ENCODE measurements around the gene CKAP2L. TPM values are rescaled to one million over a fixed set of nuclear protein-coding genes. Genes with fewer than 3 reads are reported as not detected.

The CKAP2L gene, protein sequence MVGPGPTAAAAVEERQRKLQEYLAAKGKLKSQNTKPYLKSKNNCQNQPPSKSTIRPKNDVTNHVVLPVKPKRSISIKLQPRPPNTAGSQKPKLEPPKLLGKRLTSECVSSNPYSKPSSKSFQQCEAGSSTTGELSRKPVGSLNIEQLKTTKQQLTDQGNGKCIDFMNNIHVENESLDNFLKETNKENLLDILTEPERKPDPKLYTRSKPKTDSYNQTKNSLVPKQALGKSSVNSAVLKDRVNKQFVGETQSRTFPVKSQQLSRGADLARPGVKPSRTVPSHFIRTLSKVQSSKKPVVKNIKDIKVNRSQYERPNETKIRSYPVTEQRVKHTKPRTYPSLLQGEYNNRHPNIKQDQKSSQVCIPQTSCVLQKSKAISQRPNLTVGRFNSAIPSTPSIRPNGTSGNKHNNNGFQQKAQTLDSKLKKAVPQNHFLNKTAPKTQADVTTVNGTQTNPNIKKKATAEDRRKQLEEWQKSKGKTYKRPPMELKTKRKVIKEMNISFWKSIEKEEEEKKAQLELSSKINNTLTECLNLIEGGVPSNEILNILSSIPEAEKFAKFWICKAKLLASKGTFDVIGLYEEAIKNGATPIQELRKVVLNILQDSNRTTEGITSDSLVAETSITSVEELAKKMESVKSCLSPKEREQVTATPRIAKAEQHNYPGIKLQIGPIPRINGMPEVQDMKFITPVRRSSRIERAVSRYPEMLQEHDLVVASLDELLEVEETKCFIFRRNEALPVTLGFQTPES
- total RNA-seq: under 1 TPM; 0.24 to 0.65 TPM
- long read RNA-seq, donor 1: 0 reads
- long read RNA-seq, donor 2: 0 reads

DNA sequence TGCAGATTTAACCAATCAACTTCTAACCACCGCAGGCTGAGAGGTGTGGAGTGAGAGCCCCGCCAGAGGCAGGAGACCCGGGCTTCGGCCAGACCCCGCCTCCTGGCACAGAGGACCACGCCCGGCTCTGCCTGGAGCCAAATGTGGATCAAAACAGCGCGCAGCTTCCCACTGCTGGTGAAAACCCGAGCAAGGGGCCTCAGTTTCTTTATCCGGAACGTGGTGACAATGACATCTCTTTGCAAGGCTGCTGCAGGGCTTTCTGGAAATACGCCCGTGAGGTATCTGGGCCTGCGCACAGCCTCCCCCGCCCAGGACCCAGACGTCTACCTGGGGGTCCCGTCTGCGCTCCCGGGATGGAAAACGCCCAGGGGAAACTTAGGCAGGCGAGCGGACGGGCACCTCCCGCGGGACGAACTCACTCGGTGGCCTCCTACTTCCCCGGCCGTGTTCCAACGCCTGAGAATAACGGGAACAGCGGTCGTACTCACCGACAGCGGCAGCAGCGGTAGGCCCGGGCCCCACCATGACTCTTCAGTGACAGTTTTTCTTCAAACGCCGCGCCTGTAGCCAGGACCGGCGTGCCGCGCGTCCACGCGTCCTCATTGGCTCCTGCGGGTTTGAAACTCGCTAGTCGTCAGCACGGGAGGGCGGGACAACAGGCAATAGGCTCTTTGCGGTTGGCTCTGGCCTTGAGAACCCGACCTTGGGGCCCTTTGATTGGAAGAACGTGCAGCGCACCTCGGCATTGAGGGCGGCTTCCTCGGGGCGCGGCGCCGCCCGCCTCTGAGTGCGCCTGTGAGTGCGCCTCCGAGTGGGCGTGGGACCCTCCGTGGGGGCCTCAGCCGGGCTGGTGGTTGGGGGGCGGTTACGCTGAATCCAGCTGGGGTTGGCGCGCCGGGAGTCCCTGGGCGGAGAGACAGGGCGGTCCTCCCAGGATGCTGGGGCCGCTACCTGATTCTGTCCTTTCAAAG is at the start of gene CKAP2L:
TSS of gene CKAP2L (minus strand) at position 539 of the 974 bp plus-strand sequence. CDS start at position 528, 11 bp downstream.
- peak; percentile 98 for DNase-seq (ENCODE audit: low spot score)
- intact Hi-C loops (cut with DNase I): no loop called here

DNA sequence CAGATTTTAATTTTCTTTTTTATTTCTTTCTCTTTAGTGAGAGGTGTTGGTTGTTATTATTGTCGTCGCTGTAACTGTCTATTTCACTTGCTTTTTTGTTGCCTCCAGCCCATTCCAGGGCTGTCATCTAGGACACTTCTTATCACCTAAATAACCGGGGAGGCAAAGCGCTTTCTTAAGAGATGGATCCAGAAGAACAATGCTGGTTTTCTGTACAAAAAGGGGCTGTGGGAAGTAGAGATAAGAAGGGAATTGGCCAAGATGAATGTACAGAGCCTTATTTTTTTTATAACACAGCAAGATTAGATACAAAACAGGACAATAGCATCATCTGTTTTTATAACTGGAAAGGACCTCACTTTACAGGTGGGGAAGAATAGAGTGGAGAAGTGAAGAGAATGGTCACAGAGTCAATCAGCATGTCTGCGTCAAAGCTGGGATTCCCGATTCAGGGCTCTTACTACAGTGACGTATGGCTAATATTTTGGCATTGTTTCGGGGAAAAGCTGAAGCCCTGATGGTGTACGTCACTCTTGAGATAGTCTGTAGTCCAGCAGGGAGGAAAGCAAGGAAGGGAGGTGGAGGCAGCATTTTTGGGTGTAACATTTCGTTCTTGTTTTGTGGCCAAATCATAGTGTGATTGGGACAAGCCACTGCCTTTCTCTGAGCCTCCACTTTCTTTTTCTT is 49.0 kb upstream of the CKAP2L start:
- intact Hi-C loops (cut with DNase I): no loop called here
- DNase-seq (ENCODE audit: low spot score): no peak

DNA sequence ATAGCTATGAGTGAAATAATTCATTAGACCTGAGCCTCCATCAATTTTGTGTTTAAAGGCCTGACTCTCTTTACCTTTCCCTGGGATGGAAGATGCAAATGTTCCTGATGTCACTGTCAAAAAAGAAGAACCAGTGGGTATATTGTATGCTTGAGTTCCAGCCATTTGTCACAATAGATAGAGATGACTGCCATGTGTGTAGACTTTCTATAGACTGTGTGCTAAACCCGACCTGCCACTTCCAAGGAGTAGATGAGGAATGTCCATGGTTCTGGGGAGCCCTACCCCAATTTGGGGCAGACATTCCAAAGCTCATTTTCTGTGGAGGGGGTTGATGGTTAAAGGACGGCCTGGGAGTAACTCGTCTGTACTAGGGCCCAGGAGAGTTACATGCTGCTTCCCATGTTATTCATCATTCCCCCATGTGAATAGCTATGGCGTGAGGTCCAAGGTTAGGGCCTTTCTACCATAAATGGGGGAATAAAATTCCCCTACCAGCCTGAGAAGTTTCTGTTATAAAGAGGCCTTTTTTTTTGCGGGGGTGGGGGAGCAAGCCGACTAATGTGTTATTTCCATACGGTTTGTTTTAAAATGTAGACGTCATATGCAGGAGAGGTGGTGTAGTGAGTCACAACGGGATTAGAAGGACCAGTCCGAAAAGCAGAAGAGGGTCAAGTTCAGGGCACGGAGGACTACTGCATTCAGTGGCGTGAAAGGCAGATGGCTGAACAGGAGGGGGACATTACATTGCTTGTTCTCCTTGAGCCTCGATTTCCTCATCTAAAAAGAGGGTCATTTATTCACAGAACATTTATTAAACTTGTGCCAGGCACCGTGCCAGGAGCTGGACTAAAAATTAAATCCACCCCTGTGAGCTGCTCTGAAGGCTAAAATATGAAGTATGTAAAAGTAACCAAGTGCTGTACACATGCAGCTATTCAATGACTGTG is 48.2 kb upstream of the CKAP2L start:
- intact Hi-C loops (cut with DNase I): no loop called here
- no peak for DNase-seq (ENCODE audit: low spot score)

DNA sequence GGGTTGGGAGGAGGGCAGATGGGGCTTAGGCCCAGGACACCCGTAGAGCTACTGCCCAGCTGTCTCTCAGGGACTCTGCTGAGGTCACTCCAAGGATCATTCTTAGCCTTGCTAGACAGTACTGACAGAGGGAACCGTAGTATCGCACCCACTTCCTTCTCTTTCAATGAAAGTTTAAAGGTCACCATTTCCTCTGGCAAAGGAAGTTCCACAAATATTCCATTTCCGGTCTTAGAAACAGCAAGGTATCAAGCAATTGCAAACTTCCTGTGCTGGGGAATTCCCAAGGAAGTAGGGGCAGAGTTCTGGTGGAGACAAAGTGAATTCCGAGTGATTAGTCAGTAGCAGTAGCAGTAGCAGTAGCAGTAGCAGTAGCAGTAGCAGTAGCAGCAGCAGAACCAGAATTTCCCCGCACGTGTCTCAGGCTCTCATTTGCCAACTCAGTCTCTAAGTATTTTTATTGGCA is 47.5 kb upstream of the CKAP2L start:
- intact Hi-C loops (cut with DNase I): no loop called here
- DNase-seq (ENCODE audit: low spot score): no peak

DNA sequence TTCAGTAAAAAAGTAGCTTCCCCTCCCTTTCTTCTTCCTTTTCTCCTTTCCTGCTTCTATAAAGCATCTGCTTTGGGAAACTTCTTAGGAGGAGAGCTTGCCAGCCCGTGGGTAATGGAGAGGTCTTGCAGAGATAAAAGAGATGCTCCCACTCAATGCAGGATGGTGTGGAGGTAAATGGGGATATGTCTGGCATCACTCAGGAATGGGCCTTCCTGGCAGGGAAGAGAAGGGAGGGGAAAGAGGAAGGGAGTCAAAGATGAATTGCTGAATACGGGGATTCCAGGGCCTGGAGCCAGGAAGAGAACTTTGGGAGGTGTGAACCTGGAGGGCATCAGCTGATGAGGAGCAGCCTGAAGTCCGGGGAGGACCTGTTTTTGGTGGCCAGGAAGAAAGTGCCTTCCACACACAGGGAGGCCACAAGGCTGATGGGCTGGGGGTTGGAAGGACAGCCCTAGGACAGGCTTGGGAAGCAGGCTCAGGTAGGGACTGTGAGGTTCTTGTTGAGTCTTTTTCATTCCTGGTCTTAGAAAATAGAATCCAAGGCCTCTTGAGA is 46.9 kb upstream of the CKAP2L start:
- intact Hi-C loops (cut with DNase I): no loop called here
- no peak for DNase-seq (ENCODE audit: low spot score)

DNA sequence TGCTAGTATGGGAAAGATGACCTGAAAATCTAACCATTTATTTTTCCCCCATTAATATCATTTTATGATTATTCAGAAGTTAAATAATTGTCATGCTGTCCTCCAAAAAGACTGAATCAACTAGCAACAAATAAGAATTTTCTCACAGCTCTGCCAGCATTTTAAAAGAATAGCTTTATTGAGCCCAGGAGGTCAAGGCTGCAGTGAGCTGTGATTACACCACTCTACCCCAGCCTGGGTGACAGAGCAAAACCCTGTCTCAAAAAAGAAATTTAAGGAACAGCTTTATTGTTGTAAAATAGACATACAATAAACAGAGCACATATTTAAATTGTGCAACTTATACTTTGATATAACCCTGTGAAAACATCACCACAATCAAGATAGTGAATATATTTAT is 44.7 kb upstream of the CKAP2L start:
- no peak for DNase-seq (ENCODE audit: low spot score)
- intact Hi-C loops (cut with DNase I): no loop called here

DNA sequence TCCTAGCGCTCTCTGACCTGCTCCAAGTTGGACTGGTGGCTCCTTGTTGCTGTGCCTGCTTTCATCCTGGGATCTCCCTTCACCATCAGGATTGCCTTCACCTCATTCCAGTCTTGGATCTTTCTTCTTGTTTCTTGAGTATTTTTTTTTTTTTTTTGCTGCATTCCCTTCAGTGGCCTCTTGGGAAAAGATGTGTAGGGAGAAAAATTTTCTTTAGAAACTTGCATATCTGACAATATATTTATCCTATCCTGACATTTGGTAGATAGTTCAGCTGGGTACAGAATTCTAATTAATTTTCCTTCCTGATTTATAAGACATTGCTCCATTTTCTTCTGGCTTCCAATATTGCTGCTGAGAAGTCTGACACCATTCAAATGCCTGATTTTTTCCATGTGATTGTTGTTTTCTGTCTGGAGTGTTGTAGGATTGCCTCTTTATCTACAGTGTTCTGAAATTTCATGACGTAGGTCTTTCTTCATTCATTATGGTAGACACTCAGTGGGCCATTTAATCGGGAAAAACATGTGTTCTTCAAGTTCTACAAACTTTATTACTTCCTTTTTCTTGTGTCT is 42.9 kb upstream of the CKAP2L start:
- intact Hi-C loops (cut with DNase I): no loop called here
- DNase-seq (ENCODE audit: low spot score): no peak

DNA sequence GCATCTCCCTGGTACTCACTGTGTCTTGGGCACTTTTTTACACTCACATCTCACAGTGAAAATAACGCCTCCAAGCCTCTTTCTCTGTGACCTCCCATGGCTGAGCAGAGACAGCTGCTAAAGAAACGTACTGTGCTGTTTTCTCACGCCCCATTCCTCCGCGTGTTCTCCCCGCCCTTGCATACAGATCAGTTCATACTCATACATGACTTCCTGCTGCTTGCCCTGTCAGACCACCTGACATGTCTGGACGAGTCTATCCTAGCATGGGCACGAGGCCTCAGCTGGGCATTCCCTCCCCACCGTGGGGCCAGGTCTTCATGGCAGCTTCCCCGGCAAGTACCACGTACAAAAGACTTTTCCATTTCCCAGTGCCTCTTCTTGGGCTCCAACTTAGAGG is 41.1 kb upstream of the CKAP2L start:
- no peak for DNase-seq (ENCODE audit: low spot score)
- intact Hi-C loops (cut with DNase I): no loop called here

DNA sequence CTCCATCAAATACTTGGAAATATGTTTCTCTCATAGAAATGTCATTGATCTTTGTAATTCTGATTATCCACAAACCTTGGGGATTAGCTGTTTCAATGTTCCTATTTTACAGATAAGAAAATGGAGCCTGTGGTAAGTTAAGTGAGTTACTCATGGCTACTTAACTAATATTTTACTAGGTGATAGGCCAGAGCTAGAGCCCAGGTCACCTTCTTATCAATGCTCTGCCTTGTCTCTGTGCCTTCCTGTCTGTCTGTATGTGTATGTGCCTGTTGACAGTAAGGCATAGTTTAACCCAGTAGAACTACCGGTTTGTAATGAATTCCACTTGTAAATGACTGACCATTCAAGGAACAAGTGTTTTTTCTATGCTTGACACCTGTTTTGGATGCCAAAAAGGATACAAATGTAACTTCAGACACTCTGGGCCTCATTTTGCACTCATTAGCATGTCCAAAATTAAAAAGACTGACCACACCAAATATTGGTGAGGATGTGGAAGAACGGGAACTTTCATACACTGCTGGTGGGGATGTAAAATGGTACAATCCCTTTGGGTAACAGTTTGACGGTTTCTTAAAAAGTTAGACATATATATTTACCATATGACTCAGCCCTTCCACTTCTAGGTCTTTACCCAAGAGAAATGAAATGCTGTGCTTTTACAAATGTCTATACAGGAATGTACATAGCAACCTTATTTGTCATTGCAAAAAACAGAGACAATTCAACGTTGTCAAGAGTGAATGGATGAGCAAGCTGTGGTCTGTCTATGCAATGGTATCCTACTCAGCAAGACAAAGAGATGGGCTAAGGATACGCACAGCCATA is 39.5 kb upstream of the CKAP2L start:
- no peak for DNase-seq (ENCODE audit: low spot score)
- intact Hi-C loops (cut with DNase I): no loop called here

DNA sequence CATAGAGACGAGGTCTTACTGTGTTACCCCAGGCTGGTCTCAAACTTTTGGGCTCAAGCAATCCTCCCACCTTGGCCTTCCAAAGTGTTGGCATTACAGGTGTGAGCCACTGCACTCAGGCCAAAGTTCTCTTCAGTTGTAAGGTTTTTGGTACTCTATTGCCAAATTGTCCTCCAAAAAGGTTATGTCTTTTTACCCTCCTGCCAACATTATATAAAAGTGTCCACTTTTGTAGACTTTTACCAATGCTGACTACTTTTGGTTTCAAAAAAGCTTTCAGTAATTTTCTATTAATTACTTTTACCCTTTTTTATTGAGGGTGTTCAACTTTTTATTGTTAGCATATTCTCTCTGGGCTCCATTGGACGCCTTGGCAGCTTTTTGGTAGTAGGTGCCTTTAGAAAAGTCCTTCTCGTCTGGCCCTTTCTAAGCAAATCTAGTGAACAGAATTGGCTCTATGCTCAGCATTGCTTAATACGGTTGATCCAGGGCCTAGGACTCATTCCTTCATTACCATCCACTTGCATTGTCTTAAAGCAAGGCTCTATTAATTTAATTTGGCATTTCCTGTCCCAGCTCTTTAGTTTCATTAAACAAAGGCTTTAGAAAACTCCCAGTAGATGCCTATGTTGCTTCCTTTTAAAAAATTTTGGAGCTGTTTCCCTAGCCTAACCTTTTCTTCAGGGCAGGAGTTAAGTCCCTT is 36.6 kb upstream of the CKAP2L start:
- intact Hi-C loops (cut with DNase I): no loop called here
- DNase-seq (ENCODE audit: low spot score): no peak

DNA sequence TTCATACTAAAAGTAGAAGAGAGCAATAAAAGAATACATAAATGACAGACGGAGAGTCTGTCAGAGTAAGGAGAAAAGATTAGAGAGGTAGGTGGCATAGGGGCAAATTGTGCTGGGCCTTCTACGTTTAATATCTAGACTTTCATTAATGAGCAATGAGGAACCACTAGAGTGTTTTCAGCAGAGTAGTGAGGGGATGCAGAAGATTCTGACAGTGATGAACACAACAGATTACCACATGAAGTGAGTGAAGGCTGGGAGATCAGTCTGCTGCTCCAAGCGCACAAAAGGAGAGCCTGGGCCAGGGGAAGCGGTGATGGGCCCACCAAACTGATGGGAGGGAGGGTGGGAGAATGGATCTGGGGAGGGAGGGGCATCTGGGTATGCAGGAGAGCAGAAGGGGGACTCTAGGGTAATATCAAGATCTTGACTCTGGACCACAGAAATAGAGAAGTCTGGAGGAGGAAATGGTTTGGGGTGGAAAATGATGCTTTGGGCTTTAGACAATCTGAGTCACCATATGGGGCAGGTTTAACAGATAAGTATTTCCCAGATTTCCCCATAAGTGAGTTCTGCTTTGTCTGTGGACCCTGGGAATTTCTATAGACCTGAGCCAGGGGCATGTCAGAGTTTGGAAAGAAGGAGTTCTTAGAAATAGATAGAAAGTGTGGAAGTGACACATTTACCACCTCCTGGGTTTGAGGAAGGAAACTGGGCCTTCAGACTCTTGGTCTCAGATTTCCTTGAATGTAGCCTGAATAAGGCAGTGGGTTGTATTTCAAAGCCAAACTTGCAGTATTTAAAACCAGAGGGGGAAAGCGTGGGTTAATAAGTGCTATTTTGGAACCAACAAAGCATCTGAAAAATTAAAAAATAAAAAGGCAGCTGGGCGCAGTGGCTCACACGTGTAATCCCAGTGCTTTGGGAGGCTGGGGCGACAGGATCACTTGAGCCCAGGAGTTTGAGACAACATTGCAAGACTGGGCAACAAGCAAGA is 34.9 kb upstream of the CKAP2L start:
- intact Hi-C loops (cut with DNase I): no loop called here
- no peak for DNase-seq (ENCODE audit: low spot score)

DNA sequence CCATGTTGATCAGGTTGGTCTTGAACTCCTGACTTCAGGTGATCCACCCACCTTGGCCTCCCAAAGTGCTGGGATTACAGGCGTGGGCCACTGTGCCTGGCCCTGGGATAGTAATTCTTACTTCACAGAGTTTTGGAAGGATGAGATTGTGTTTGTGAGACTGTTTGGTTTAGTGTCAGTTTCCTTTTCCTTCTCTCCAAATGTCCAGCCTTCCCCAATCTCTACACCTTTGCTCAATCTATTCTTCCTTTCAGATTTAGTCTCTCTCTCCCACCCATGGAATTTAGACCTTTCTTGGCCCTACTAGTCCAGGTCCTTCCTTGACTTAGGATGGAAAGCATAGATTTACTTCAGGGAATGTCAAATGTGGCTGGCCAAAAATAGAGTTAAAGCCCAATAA is 32.1 kb upstream of the CKAP2L start:
- intact Hi-C loops (cut with DNase I): no loop called here
- DNase-seq (ENCODE audit: low spot score): no peak

DNA sequence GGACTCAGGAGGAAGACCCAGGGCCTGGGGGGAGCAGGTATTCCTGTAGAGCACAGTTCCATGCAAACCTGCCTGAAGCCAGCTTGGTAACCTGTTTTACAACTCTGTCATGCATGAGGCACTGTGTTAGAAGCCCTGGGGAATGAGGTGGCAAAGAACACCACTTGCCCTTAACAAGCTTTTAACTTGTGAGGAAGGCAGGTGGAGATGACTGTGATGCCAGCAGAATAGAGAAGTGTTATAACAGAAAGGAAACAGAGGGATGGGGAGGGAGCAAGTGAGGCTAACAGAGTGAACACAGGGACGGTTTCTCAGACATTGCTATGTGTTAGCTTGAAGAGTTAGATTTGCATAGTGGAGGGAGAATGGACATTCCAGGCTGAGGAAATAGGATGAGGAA is 31.4 kb upstream of the CKAP2L start:
- no peak for DNase-seq (ENCODE audit: low spot score)
- intact Hi-C loops (cut with DNase I): no loop called here

DNA sequence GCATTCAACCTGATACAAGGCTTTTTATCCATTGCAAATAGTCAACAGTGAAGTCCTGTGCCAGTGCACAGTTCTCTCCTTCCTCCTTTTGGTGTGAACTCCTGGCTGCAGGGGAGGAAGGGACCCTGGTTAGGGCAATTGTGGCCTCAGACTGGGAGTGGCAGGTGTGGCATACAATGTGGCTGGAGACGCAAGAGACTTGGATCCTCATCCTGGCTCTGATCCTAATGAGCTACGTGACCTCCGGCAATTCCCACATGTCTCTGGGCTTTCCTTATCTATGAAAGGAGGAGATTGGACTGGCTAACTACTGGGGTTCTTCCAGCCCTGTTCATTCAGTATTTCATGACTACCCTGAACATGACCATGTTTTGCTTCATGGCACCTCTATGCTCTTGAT is 30.4 kb upstream of the CKAP2L start:
- DNase-seq (ENCODE audit: low spot score): no peak
- intact Hi-C loops (cut with DNase I): no loop called here
